ENCODE results near the gene PDZD8.

DNA sequence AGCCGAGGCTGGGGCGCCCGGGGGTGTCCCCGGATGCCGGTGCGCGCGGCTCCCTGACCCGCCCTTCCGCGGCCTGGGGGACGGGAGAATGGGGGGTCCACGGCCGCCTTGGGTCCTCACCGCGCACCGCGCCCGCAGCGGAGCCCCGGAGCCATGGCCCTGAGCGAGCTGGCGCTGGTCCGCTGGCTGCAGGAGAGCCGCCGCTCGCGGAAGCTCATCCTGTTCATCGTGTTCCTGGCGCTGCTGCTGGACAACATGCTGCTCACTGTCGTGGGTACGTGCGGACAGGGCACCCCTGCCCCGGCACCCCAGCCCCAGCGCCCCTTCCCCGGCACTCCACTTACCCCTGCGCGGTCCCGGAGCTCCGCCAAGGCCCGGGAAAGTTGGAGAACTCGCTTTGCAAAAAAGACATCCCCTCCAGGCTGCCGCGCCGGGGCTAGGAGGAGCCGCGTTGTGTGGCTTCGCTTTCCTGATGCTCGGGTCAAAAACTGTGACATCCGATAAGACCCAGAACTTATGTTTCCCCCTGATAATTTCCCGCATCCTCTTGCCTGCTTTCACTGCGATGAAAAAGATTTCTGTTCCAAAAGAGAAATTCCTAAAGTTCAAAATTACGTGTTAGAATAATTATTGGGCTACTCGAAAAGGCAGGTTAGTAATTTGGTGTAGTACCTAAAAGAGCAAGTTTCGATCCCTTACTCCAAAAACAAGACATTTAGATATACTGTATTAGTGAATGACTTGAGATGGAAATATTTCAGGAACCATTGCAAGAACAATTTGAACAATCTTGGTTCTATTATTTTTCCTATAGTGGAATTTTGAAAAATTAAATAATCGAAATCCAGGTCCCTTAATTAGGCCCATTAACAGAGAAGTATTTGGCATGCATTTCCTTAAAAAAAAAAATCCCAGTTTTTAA is 133.4 kb downstream of the PDZD8 start:
- TF ChIP-seq, protein P1, sequence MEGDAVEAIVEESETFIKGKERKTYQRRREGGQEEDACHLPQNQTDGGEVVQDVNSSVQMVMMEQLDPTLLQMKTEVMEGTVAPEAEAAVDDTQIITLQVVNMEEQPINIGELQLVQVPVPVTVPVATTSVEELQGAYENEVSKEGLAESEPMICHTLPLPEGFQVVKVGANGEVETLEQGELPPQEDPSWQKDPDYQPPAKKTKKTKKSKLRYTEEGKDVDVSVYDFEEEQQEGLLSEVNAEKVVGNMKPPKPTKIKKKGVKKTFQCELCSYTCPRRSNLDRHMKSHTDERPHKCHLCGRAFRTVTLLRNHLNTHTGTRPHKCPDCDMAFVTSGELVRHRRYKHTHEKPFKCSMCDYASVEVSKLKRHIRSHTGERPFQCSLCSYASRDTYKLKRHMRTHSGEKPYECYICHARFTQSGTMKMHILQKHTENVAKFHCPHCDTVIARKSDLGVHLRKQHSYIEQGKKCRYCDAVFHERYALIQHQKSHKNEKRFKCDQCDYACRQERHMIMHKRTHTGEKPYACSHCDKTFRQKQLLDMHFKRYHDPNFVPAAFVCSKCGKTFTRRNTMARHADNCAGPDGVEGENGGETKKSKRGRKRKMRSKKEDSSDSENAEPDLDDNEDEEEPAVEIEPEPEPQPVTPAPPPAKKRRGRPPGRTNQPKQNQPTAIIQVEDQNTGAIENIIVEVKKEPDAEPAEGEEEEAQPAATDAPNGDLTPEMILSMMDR (IDR thresholded peaks at IDR 0.05; ENCODE audit: low read depth, low read length, poor library complexity, severe bottlenecking) = no peak
- TF ChIP-seq EZH2phosphoT487 (IDR thresholded peaks at IDR 0.05; ENCODE audit: borderline replicate concordance, low read length) = no peak

All from DOHH2 (cell line).